ENCODE results near the gene UBAC1.

GRCh38 chr9:135995816-135996215 lies 34.6 kb upstream of the UBAC1 start:
- TF ChIP-seq CTCF (IDR thresholded peaks at IDR 0.05) (no peak), POLR2A (IDR thresholded peaks at IDR 0.05) (no peak)
